Osteocyte (in vitro differentiated cells): ENCODE data around the gene TIPIN. TPM values are rescaled to one million over a fixed set of nuclear protein-coding genes. Genes with fewer than 3 reads are reported as not detected.

Experiments
- DNase-seq: peaks from one replicate; pipeline ENCODE4 v3.0.0; 2021; ENCODE audit warnings: mixed read lengths; ENCODE audit not compliant: unreplicated experiment; ENCODE audit errors: extremely low spot score
- H3K27ac Mint-ChIP-seq: one replicate; pipeline ENCODE4 v1.8.0; 2021; ENCODE audit warnings: mild to moderate bottlenecking, mixed read lengths; ENCODE audit not compliant: unreplicated experiment
- H3K27me3 Mint-ChIP-seq: one replicate; pipeline ENCODE4 v1.8.0; 2021; ENCODE audit warnings: mixed read lengths; ENCODE audit not compliant: unreplicated experiment
- H3K36me3 Mint-ChIP-seq: one replicate; pipeline ENCODE4 v1.8.0; 2021; ENCODE audit warnings: mixed read lengths; ENCODE audit not compliant: unreplicated experiment
- H3K4me1 Mint-ChIP-seq: one replicate; pipeline ENCODE4 v1.8.0; 2021; ENCODE audit warnings: mixed read lengths; ENCODE audit not compliant: unreplicated experiment
- H3K4me3 Mint-ChIP-seq: one replicate; pipeline ENCODE4 v1.8.0; 2021; ENCODE audit warnings: mild to moderate bottlenecking, moderate library complexity, mixed read lengths; ENCODE audit not compliant: unreplicated experiment
- H3K9me3 Mint-ChIP-seq: one replicate; pipeline ENCODE4 v1.8.0; 2021; ENCODE audit warnings: mixed read lengths; ENCODE audit not compliant: unreplicated experiment
- total RNA-seq: library from RNA; stranded (reverse); gene quantifications from 2 replicates; pipeline ENCODE4 v1.2.1, GENCODE V29; 2021
- TF ChIP-seq, protein P1 (sequence below): fragments of 200-600 bp; sonication (generic); IDR thresholded peaks from 2 replicates; pipeline ENCODE4 v1.5.0; 2021; ENCODE audit warnings: antibody characterized with exemption, mild to moderate bottlenecking, moderate library complexity

The TIPIN gene
- total RNA-seq, 1 donor from 2014 or later: 8.0 TPM

DNA sequence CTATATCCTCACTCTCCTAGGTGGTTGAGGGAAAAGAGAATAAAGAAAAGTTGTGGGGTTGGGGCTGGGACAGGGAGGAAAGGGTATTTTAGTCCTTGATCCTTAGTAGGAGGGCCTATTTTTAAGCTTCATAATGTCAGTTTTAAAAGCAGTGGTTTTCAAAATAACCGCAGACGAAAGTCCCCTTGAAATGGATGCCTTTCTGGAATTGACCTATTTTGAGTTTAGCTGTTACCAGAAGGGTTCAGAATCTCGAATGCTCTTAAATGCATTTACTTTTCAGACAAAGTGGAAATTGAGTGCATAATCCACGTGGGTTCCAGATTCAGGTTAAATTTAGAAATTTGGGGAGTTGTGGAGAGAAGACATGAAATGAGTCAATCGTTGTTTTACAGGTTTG, 46.8 kb upstream of the TIPIN start:
- Mint-ChIP-seq H3K27me3 (no peaks in the 10 kb centered on the region), H3K9me3 (no peaks in the 10 kb centered on the region), H3K4me1 (peaks cover 53% of the 10 kb centered on the region), H3K36me3 (no peaks in the 10 kb centered on the region), H3K27ac (no peak overlapping the region), H3K4me3 (no peak overlapping the region)
- no peak for DNase-seq
- TF ChIP-seq, protein P1, sequence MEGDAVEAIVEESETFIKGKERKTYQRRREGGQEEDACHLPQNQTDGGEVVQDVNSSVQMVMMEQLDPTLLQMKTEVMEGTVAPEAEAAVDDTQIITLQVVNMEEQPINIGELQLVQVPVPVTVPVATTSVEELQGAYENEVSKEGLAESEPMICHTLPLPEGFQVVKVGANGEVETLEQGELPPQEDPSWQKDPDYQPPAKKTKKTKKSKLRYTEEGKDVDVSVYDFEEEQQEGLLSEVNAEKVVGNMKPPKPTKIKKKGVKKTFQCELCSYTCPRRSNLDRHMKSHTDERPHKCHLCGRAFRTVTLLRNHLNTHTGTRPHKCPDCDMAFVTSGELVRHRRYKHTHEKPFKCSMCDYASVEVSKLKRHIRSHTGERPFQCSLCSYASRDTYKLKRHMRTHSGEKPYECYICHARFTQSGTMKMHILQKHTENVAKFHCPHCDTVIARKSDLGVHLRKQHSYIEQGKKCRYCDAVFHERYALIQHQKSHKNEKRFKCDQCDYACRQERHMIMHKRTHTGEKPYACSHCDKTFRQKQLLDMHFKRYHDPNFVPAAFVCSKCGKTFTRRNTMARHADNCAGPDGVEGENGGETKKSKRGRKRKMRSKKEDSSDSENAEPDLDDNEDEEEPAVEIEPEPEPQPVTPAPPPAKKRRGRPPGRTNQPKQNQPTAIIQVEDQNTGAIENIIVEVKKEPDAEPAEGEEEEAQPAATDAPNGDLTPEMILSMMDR: no peak

DNA sequence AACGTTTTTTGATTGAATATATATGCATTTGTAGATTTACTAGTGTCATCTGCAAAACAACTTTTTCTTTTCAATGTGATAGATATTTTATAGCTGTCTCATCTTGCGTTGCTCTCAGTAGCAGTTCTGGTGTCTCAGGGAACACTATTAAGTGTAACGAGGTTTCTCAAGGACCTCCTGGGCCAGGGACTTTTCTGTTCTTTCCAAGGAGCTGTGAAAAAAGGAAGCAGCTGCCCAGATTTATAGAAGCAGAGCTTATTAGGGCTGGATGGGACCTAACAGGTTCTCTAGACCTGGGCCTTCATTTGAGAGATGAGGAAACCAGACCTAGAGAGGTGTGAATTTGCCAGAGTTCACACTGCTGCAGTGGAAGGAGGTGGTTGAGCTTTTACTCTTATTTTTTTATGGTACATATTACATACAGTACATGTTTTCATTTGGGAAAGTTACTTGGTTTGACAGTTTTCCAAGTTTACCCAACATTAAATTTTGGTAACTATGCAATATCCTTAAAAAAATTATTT, 46.3 kb upstream of the TIPIN start:
- H3K9me3 Mint-ChIP-seq: no peaks in the 10 kb centered on the region
- no peaks in the 10 kb centered on the region for H3K27me3 Mint-ChIP-seq
- H3K36me3 Mint-ChIP-seq: peaks cover 3% of the 10 kb centered on the region
- H3K27ac Mint-ChIP-seq: no peak overlapping the region
- no peak for DNase-seq
- H3K4me1 Mint-ChIP-seq: peaks cover 53% of the 10 kb centered on the region
- TF ChIP-seq, protein P1: no peak
- H3K4me3 Mint-ChIP-seq: no peak overlapping the region

DNA sequence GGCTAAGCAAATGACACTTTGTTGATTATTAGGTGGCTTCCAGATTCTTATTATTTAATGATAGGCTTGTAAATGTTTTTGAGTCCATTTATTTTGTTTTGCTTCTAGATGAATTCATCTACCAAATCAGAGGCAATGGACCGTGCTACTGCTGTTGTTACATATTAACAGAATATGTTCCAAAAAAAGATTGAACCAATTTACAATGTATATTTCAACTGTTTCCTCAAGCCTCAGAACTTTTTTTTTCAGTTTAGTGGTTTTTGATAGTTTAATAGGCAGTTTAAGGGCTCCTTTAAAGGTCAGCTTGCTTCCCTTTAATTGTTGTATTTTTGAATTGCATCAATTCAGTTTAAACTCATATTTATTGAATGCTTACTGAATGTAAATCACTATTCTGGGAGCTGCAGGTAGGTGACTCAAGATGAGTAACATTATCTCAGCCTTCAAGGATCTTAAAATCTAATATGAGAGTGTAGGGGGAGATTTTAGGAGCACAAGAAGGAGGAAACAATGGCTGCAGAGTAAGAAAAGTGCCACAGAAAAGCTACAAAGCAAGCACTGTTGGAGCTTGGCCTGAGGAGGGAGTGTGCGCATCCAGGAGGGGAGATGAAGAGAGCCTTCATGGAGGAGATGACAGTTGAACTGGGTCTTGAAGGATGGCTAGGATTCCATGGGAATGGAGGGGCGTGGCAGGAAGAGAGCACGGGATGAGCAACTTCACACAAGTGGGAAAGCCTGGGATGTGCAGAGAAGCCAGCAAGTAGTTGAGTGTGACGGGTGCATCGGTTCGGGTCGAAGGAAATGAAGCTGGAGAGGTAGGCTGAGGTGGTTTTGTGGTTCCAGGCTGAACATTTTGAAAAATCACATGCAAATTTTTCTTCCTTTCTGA, 44.9 kb upstream of the TIPIN start:
- H3K4me1 Mint-ChIP-seq: peaks cover 51% of the 10 kb centered on the region
- no peak for DNase-seq
- H3K27ac Mint-ChIP-seq: no peak overlapping the region
- no peaks in the 10 kb centered on the region for H3K9me3 Mint-ChIP-seq
- TF ChIP-seq, protein P1: no peak
- no peaks in the 10 kb centered on the region for H3K27me3 Mint-ChIP-seq
- no peak overlapping the region for H3K4me3 Mint-ChIP-seq
- peaks cover 3% of the 10 kb centered on the region for H3K36me3 Mint-ChIP-seq

DNA sequence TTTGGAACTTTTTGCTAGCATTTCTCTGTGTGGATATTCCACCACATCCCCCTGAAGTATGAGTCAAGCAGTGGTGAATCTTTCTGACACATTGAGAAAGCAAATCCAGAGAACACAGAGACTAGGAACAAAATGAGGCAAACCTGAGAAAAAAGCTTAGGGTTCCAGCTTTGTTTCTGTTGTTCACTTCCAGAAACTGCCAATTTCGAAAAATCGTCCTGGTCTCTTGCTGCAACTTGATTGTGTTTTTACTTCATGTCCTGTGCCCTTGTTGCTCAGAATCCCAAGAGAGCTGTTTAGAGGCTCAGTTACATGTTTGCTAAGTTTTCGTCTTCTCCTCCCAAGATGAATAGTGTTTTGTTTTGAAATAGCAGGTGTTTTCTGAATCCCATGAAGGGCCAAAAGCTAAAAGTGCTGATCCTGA, 43.9 kb upstream of the TIPIN start:
- DNase-seq: no peak

GRCh38 chr15:66399276-66399675, 42.8 kb upstream of the TIPIN start:
- no peak for DNase-seq
- no peaks in the 10 kb centered on the region for H3K27me3 Mint-ChIP-seq
- H3K27ac Mint-ChIP-seq: no peak overlapping the region
- peaks cover 30% of the 10 kb centered on the region for H3K4me1 Mint-ChIP-seq
- H3K9me3 Mint-ChIP-seq: no peaks in the 10 kb centered on the region
- TF ChIP-seq, protein P1: no peak
- peaks cover 3% of the 10 kb centered on the region for H3K36me3 Mint-ChIP-seq
- H3K4me3 Mint-ChIP-seq: no peak overlapping the region

More for the DNA sequence above, 43.9 kb upstream of the TIPIN start:
- H3K27ac Mint-ChIP-seq: no peak overlapping the region
- H3K27me3 Mint-ChIP-seq: no peaks in the 10 kb centered on the region
- peaks cover 40% of the 10 kb centered on the region for H3K4me1 Mint-ChIP-seq
- peaks cover 3% of the 10 kb centered on the region for H3K36me3 Mint-ChIP-seq
- TF ChIP-seq, protein P1: no peak
- H3K4me3 Mint-ChIP-seq: no peak overlapping the region
- no peaks in the 10 kb centered on the region for H3K9me3 Mint-ChIP-seq
